ENCODE data around the gene WNK1.

GRCh38 chr12:931591-931990 lies 179.2 kb downstream of the WNK1 start:
- TF ChIP-seq CTCF (IDR thresholded peaks at IDR 0.05; ENCODE audit: low read depth, low read length), result no peak
- TF ChIP-seq EZH2phosphoT487 (IDR thresholded peaks at IDR 0.05; ENCODE audit: low read depth), result no peak
